Measurements from ENCODE around the gene LANCL2.

The LANCL2 gene

DNA sequence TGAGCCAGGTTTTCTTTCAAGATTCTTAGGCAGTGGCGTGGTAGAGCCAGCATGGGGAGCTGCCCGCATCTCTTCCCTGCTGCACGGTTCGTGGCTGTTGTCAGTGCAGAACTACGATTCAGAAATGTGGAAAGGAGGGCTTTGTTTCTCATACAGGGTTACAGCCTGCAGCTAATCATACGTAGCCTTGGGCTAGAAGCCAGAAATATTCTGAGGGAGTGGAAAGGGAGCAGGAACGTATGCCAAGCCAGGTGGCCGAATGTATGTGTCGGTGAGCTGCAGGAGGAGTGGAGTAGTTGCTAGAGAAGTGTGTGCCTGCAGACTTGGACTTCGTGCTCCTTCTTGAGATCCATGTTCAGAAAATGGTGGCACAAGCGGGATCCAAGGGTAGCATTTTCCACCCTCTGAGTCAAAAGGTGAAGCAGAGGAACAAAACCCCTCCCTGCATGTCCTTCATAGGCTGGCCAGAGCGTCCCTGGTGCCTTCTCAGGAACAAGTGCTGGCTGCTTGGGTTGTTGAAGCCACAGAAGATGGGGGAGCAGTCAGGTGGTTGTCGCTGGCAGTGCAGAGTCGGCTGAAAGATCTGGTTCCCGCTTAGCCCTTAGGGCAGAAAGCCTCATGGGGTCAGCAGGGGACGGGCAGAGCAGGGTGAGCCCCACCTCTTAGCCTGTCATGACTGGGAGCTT lies 40.9 kb downstream of the LANCL2 start:
- no peak for DNase-seq
- Histone ChIP-seq H3K27me3 (replicated peaks) (no peaks in the 10 kb centered on the region), H3K36me3 (replicated peaks) (no peaks in the 10 kb centered on the region), H3K4me3 (ENCODE audit: low read depth, low read length) (no peak overlapping the region), H3K27ac (no peak overlapping the region)
- in situ Hi-C loops (cut with HindIII; ENCODE audit: low pct_ligation_motif_present, low sequenced_read_pairs), result no loop called here
- TF ChIP-seq, protein P1, sequence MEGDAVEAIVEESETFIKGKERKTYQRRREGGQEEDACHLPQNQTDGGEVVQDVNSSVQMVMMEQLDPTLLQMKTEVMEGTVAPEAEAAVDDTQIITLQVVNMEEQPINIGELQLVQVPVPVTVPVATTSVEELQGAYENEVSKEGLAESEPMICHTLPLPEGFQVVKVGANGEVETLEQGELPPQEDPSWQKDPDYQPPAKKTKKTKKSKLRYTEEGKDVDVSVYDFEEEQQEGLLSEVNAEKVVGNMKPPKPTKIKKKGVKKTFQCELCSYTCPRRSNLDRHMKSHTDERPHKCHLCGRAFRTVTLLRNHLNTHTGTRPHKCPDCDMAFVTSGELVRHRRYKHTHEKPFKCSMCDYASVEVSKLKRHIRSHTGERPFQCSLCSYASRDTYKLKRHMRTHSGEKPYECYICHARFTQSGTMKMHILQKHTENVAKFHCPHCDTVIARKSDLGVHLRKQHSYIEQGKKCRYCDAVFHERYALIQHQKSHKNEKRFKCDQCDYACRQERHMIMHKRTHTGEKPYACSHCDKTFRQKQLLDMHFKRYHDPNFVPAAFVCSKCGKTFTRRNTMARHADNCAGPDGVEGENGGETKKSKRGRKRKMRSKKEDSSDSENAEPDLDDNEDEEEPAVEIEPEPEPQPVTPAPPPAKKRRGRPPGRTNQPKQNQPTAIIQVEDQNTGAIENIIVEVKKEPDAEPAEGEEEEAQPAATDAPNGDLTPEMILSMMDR (IDR thresholded peaks at IDR 0.05; ENCODE audit: low read depth, low read length, missing control alignments), result no peak

DNA sequence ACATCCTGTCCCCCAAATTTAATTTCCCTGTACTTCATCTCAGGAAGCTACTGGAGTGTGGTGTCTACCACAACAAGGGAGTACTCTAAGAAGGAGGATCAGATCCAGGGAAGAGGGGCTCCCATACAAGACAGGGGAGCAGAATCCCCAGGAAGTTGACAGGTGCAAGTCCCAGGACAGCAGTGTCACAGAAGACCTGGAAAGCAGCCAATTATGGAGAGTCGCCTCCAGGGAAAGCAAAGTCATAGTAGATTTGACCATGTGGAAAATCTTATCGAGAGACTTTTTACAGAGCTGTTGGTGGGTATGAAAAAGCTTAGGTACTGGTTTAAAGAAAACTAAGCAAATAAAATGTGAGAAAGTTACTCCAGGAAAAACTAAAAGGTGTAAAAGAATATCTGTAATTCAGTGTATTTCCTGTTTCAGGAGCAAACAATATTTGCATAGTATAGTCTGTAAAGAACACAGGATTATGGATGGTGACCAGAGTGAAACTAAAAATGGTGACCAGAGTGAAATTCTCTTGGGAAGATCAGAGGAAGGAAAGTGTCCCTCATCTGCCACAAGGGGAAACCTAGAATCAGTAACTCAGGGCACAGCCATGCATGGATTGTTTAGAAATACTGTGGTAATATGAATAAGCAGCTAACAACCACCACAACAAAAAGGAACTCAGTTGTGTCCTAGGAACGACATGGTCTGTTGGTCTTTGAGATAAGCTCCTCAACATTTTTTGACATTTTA lies 44.5 kb downstream of the LANCL2 start:
- TF ChIP-seq, protein P1 (IDR thresholded peaks at IDR 0.05; ENCODE audit: low read depth, low read length, missing control alignments), result peak; percentile 28
- H3K27me3 ChIP-seq (replicated peaks), result no peaks in the 10 kb centered on the region
- no peak overlapping the region for H3K4me3 ChIP-seq (ENCODE audit: low read depth, low read length)
- no peaks in the 10 kb centered on the region for H3K36me3 ChIP-seq (replicated peaks)
- DNase-seq, result peak; percentile 9
- in situ Hi-C loops (cut with HindIII; ENCODE audit: low pct_ligation_motif_present, low sequenced_read_pairs), result no loop called here
- no peak overlapping the region for H3K27ac ChIP-seq

DNA sequence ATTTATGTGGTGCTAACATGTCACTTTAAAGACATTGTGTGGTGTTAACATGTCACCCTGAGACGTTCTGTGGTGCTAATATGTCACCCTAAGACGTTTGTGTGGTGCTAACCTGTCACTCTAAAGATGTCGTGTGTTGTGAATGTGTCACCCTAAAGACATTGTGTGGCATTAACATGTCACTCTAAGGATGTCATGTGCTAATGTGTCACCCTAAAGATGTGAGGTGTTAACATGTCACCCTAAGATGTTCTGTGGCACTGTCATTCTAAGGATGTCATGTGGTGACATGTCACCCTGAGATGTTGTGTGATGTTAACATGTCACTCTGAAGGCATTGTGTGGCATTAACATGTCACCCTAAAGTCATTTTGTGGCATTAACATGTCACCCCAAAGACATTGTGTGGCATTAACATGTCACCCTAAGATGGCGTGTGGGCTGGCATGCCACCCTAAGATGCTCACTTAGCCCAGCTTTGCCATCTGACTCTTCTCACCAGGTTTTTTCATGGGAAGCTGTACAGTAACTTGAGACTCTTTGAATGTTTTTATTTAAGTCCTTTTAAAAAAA lies 45.6 kb downstream of the LANCL2 start:
- H3K27ac ChIP-seq, result no peak overlapping the region
- TF ChIP-seq, protein P1 (IDR thresholded peaks at IDR 0.05; ENCODE audit: low read depth, low read length, missing control alignments), result no peak
- H3K36me3 ChIP-seq (replicated peaks), result no peaks in the 10 kb centered on the region
- H3K27me3 ChIP-seq (replicated peaks), result no peaks in the 10 kb centered on the region
- no peak for DNase-seq
- in situ Hi-C loops (cut with HindIII; ENCODE audit: low pct_ligation_motif_present, low sequenced_read_pairs), result no loop called here
- no peak overlapping the region for H3K4me3 ChIP-seq (ENCODE audit: low read depth, low read length)

DNA sequence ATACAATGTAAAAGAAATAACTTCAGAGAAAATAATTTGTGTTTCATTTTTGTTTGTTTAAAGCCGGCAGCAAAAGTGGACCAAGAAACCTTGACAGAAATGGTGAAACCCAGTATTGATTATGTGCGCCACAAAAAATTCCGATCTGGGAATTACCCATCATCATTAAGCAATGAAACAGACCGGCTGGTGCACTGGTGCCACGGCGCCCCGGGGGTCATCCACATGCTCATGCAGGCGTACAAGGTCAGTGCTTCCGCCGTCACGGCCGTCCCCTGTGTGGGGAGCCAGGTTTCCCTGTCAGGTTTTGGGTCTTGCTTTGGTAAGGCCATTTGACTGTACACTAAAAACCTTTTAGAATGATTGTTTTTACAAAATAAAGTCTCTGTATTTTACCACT lies 46.7 kb downstream of the LANCL2 start:
- Histone ChIP-seq H3K4me3 (ENCODE audit: low read depth, low read length) (no peak overlapping the region), H3K36me3 (replicated peaks) (no peaks in the 10 kb centered on the region), H3K27ac (no peak overlapping the region), H3K27me3 (replicated peaks) (no peaks in the 10 kb centered on the region)
- DNase-seq, result no peak
- in situ Hi-C loops (cut with HindIII; ENCODE audit: low pct_ligation_motif_present, low sequenced_read_pairs), result no loop called here
- TF ChIP-seq, protein P1 (IDR thresholded peaks at IDR 0.05; ENCODE audit: low read depth, low read length, missing control alignments), result no peak

DNA sequence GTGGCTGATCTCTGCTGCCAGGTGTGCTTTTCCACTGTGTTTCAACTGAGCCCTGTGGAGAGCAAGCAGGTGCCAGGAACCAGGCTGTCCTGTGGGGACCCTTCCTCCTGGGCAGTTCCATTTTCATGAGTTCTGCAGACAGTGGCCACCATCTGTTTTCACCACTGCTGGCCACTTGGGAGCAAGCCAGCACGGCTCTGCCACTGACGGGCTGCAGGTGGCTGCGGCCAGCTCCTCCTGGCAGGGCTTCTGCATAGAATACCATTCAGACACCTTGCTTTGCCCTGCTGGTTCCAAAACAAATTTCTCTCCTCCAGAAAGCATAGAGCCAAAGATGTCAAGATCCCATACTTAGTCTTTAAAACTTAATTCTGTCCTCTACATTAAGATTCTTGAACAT lies 48.3 kb downstream of the LANCL2 start:
- H3K27me3 ChIP-seq (replicated peaks), result no peaks in the 10 kb centered on the region
- TF ChIP-seq, protein P1 (IDR thresholded peaks at IDR 0.05; ENCODE audit: low read depth, low read length, missing control alignments), result no peak
- no peak overlapping the region for H3K27ac ChIP-seq
- no peak for DNase-seq
- H3K36me3 ChIP-seq (replicated peaks), result no peaks in the 10 kb centered on the region
- in situ Hi-C loops (cut with HindIII; ENCODE audit: low pct_ligation_motif_present, low sequenced_read_pairs), result no loop called here
- no peak overlapping the region for H3K4me3 ChIP-seq (ENCODE audit: low read depth, low read length)
